Pancreas (tissue), 10 donors: ENCODE measurements around the gene HADHB. TPM values are rescaled to one million over a fixed set of nuclear protein-coding genes. Genes with fewer than 3 reads are reported as not detected.
A peak's percentile ranks its signal among the peaks of the same experiment; 100 is the strongest.

ENCODE experiments used
- ATAC-seq, 4 donors: fragments of 200-7000 bp; cut with Tn5 transposase; one replicate each; pipeline versions ENCODE4 v1.8.0 to v1.9.1; 2020; ENCODE audit warnings: mild to moderate bottlenecking in 4 of 4, moderate library complexity in 4 of 4
- DNase-seq, 6 donors: peaks; one replicate each; pipeline ENCODE4 v3.0.0-alpha.2; 2020
- FAIRE-seq: peaks from 2 replicates; lab custom pipeline; 2012; peaks lifted over from hg19 to GRCh38; lab: Jason Lieb, UNC
- H3K27ac ChIP-seq, 4 donors: fragments of 200-600 bp; sonication (generic); 1 replicate in 3 of 4; 2 replicates in 1 of 4; pipeline versions ENCODE4 v1.5.0 to v1.8.0; 2020
- H3K27me3 ChIP-seq, 4 donors: fragments of 200-600 bp; one replicate each; pipeline ENCODE4 v1.8.0; 2021
- H3K36me3 ChIP-seq, 3 donors: fragments of 200-600 bp; sonication (generic) in 1 of 3; one replicate each; pipeline versions ENCODE4 v1.5.0 to v1.8.0; 2020 to 2021
- H3K4me1 ChIP-seq, 3 donors: fragments of 200-600 bp; one replicate each; pipeline ENCODE4 v1.8.0; 2021
- H3K4me3 ChIP-seq, 4 donors: fragments of 200-600 bp; sonication (generic) in 2 of 4; one replicate each; pipeline versions ENCODE4 v1.5.0 to v1.8.0; 2020 to 2021
- H3K9me3 ChIP-seq, 4 donors: fragments of 200-600 bp; one replicate each; pipeline ENCODE4 v1.8.0; 2021
- WGBS, 2 donors: extraction: QIAGEN DNeasy Blood & Tissue Kit; methylation state at CpG; one replicate each; pipeline ENCODE4 v1.1.7; 2013; 5-methylcytosine and 5-hydroxymethylcytosine counted together
- intact Hi-C, 3 donors: fragments of 100-400 bp; cut with DNase I; formaldehyde crosslinking; loops; one replicate each; pipeline versions ENCODE4 v1.11.1 to v1.14.2; 2022
- polyA plus RNA-seq, 2 donors: library from polyadenylated mRNA; stranded (reverse); fragments of 200-250 nt; gene quantifications; one replicate each; pipeline ENCODE4 v1.2.3, GENCODE V29; 2013
- total RNA-seq, 6 donors: library from RNA; stranded (reverse); fragmentation: NEBNext Ultra II Directional in 4 of 6; extraction: Animal tissue kit (Norgen Biotek cat#: 25700) in 4 of 6; gene quantifications; one replicate each; pipeline versions ENCODE4 v1.2.1 to v1.2.4, GENCODE V29; 2021 to 2023
- TF ChIP-seq, protein P1 (sequence below), 4 donors: fragments of 200-600 bp; sonication (generic) in 3 of 4; IDR thresholded peaks; one replicate each; pipeline versions ENCODE4 v1.5.0 to v1.8.0; 2021; ENCODE audit warnings: antibody characterized with exemption in 4 of 4
- donor health status: healthy with polysubstance abuse.
- donor health status: DM: no; HTN: no; CAD: no; lungs with moderate emphysema.
- donor health status: DM: no; HTN: no; CAD: no.
- donor health status: control.
- donor health status: control.
- donor health status: Bipolar disorder and iron deficiency.
- donor health status: DM: yes; HTN: yes; CAD: no.
- donor health status: DM: no; HTN: no; CAD: no.
- donor health status: DM: no; HTN: no; CAD: no.
- donor health status: DM: yes; HTN: yes; CAD: no.

HADHB gene
- total and polyA plus RNA-seq, 8 donors: 36.3 to 76.8 (median 60.2) TPM

DNA sequence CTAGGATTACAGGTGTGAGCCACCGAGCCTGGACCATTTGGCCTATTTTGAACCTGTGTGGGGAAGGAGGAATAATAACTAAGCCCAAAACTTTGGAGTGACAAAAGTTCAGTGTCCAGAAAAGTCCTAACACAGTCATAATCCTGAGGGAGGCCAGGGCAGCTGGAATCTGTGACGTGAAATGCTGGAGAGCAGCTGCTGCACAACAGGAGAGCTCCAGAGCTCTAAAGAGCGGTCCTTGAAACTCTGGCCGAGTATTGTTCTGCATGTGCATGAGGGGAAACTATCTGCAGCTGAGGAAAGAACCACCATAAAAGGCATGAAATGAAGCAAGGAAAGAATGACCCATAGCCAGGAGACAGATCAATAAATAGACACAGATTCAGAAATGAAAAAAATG lies 28.2 kb upstream of the HADHB start:
- Histone ChIP-seq H3K27ac (no peak overlapping the region), H3K4me1 (no peaks in the 10 kb centered on the region), H3K36me3 (peaks cover 7 to 54% (median 9%) of the 10 kb centered on the region in 3 donors), H3K9me3 (no peaks in the 10 kb centered on the region), H3K27me3 (no peaks in the 10 kb centered on the region), H3K4me3 (no peak overlapping the region)
- TF ChIP-seq, protein P1, sequence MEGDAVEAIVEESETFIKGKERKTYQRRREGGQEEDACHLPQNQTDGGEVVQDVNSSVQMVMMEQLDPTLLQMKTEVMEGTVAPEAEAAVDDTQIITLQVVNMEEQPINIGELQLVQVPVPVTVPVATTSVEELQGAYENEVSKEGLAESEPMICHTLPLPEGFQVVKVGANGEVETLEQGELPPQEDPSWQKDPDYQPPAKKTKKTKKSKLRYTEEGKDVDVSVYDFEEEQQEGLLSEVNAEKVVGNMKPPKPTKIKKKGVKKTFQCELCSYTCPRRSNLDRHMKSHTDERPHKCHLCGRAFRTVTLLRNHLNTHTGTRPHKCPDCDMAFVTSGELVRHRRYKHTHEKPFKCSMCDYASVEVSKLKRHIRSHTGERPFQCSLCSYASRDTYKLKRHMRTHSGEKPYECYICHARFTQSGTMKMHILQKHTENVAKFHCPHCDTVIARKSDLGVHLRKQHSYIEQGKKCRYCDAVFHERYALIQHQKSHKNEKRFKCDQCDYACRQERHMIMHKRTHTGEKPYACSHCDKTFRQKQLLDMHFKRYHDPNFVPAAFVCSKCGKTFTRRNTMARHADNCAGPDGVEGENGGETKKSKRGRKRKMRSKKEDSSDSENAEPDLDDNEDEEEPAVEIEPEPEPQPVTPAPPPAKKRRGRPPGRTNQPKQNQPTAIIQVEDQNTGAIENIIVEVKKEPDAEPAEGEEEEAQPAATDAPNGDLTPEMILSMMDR (IDR thresholded peaks at IDR 0.05): no peak
- FAIRE-seq (no peak), DNase-seq (no peak), ATAC-seq (no peak)
- intact Hi-C loops: no loop called here
- WGBS, 2 donors: 93% methylated on average over 4 of the region's 4 CpGs

DNA sequence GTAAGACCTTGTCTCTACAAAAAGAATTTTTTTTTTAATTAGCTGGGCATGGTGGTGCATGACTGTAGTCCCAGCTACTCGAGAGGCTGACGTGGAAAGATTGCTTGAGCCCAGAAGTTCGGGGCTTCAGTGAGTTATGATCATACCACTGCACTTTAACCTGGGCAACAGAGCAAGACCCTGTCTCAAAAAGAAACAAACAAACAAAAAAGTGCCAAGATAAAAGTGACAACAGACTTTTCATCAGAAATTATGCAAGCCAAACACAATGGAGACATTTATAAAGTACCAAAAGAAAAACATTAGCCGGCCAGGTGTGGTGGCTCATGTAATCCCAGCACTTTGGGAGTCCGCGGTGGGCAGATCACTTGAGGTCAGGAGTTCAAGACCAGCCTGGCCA lies 27.0 kb upstream of the HADHB start:
- Histone ChIP-seq H3K4me3 (no peak overlapping the region), H3K27ac (no peak overlapping the region), H3K27me3 (no peaks in the 10 kb centered on the region), H3K36me3 (peaks cover 4 to 43% (median 7%) of the 10 kb centered on the region in 3 donors), H3K9me3 (no peaks in the 10 kb centered on the region), H3K4me1 (no peaks in the 10 kb centered on the region)
- DNase-seq: no peak
- intact Hi-C loops: no loop called here
- WGBS, 2 donors: 79 to 83% methylated on average over 6 of the region's 6 CpGs
- TF ChIP-seq, protein P1 (IDR thresholded peaks at IDR 0.05): no peak
- no peak for FAIRE-seq
- no peak for ATAC-seq

DNA sequence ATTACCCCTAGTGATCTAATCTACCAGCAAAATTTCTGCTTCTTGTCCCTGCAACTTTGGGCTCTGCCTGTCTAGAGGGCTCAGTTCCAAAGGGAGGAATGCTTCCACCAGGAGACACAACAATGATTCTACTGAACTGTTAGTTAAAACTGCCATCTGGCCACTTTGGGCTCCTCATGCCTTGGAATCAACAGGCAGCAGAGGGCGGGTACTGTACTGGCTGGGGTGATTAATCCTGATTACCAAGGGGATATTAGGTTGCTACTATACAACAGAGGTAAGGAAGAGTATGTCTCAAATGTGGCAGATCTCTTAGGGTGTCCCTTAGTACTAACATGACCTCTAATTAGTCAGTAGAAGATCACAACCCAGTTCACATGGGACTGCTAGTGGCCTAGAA lies 21.7 kb upstream of the HADHB start:
- Histone ChIP-seq H3K4me1 (peaks cover 0 to 6% (median 0%) of the 10 kb centered on the region in 3 donors), H3K36me3 (peaks cover 0 to 22% (median 0%) of the 10 kb centered on the region in 3 donors), H3K27ac (no peak overlapping the region), H3K9me3 (no peaks in the 10 kb centered on the region), H3K27me3 (no peaks in the 10 kb centered on the region), H3K4me3 (no peak overlapping the region)
- intact Hi-C loops: no loop called here
- ATAC-seq (no peak), DNase-seq (no peak), FAIRE-seq (no peak)
- 94 to 100% methylated on average over 1 of the region's 1 CpG for WGBS, 2 donors
- TF ChIP-seq, protein P1 (IDR thresholded peaks at IDR 0.05): no peak

DNA sequence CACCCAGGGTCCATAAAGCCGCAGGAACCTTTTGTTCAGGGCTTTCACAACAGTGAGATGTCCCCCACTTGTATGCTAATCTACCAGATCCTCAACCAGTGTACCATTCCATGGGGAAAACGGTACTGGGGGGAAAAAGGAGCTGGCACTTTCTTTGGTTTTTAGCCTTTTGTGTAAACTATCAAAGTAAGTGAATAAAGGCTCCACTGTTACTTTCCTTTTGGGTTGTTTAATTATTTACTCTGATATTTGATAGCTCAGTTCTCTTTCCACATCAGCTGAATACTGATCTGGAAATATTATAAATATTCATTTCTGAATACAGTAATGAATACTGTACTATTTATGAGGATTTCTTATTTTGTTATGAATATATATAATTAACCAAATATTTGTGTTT lies 20.6 kb upstream of the HADHB start:
- FAIRE-seq: no peak
- peaks cover 0 to 6% (median 0%) of the 10 kb centered on the region in 3 donors for H3K4me1 ChIP-seq
- intact Hi-C loops: no loop called here
- H3K27me3 ChIP-seq: no peaks in the 10 kb centered on the region
- DNase-seq: no peak
- WGBS, 2 donors: 61 to 62% methylated on average over 2 of the region's 2 CpGs
- no peak overlapping the region for H3K4me3 ChIP-seq
- H3K36me3 ChIP-seq: peaks cover 0 to 30% (median 3%) of the 10 kb centered on the region in 3 donors
- H3K27ac ChIP-seq: no peak overlapping the region
- TF ChIP-seq, protein P1 (IDR thresholded peaks at IDR 0.05): no peak
- ATAC-seq: peak in 2 of 4 donors; percentile 57 to 60
- H3K9me3 ChIP-seq: no peaks in the 10 kb centered on the region

- intact Hi-C loops: no loop called here
- no peak for ATAC-seq
- FAIRE-seq: no peak
- Histone ChIP-seq H3K36me3 (peaks cover 10 to 71% (median 26%) of the 10 kb centered on the region in 3 donors), H3K27ac (no peak overlapping the region), H3K9me3 (no peaks in the 10 kb centered on the region), H3K4me3 (no peak overlapping the region), H3K27me3 (no peaks in the 10 kb centered on the region), H3K4me1 (peaks cover 0 to 1% (median 0%) of the 10 kb centered on the region in 3 donors)
- TF ChIP-seq, protein P1 (IDR thresholded peaks at IDR 0.05): no peak
- no peak for DNase-seq
- WGBS, 2 donors: 96 to 98% methylated on average over 3 of the region's 3 CpGs
These were observed 15.1 kb upstream of the HADHB start for GRCh38 chr2:26229595-26229994.
